ENCODE results near the gene PRM3. TPM values are rescaled to one million over a fixed set of nuclear protein-coding genes. Genes with fewer than 3 reads are reported as not detected.

Gene PRM3
- polyA plus RNA-seq, 1 donor from 2014 or later = not detected

GRCh38 chr16:11273721-11274324 lies 394 bp upstream of the PRM3 start:
- no peak for TF ChIP-seq REST (IDR thresholded peaks at IDR 0.05; ENCODE audit: borderline replicate concordance)
- no peak for TF ChIP-seq RAD21 (conservative IDR thresholded peaks at IDR 0.05)
- TF ChIP-seq EP300 (conservative IDR thresholded peaks at IDR 0.05; ENCODE audit: poor library complexity, severe bottlenecking) = no peak
- no peak for TF ChIP-seq POLR2AphosphoS5 (IDR thresholded peaks at IDR 0.05)
- no peak for TF ChIP-seq SMC3 (conservative IDR thresholded peaks at IDR 0.05; ENCODE audit: poor library complexity)
- no peak for TF ChIP-seq MXI1 (conservative IDR thresholded peaks at IDR 0.05; ENCODE audit: poor library complexity, severe bottlenecking)
- TF ChIP-seq EZH2 (IDR thresholded peaks at IDR 0.05; ENCODE audit: borderline replicate concordance, insufficient read depth, low read length, poor library complexity, severe bottlenecking) = no peak
- no peak for TF ChIP-seq CTCF (IDR thresholded peaks at IDR 0.05; ENCODE audit: poor library complexity, severe bottlenecking)
- Histone ChIP-seq H4K20me1 (ENCODE audit: insufficient read depth) (no peaks in the 10 kb centered on the region), H3K27me3 (ENCODE audit: insufficient read depth, low read depth, low read length) (no peaks in the 10 kb centered on the region), H3K4me2 (ENCODE audit: low read length) (no peak overlapping the region), H3K4me3 (ENCODE audit: low read length) (no peak overlapping the region), H3K36me3 (ENCODE audit: insufficient read depth, low read length) (no peaks in the 10 kb centered on the region), H3K9me3 (ENCODE audit: low read length) (no peaks in the 10 kb centered on the region), H3K27ac (ENCODE audit: low read length) (no peak overlapping the region), H3K9ac (ENCODE audit: low read length) (no peak overlapping the region), H2AFZ (ENCODE audit: low read depth, low read length) (no peak overlapping the region), H3F3A (ENCODE audit: insufficient read depth, low read length, poor library complexity, severe bottlenecking) (no peaks in the 10 kb centered on the region), H3K79me2 (replicated peaks; ENCODE audit: insufficient read depth, low read length) (no peaks in the 10 kb centered on the region), H3K9me2 (ENCODE audit: insufficient read depth, low read length) (no peaks in the 10 kb centered on the region)

- no peaks in the 10 kb centered on the region for H3K36me3 ChIP-seq (ENCODE audit: insufficient read depth, low read length)
- no peak overlapping the region for H2AFZ ChIP-seq (ENCODE audit: low read depth, low read length)
- H3K4me3 ChIP-seq (ENCODE audit: low read length) = no peak overlapping the region
- H3K4me2 ChIP-seq (ENCODE audit: low read length) = no peak overlapping the region
- H3K27ac ChIP-seq (ENCODE audit: low read length) = no peak overlapping the region
- no peak for TF ChIP-seq EP300 (conservative IDR thresholded peaks at IDR 0.05; ENCODE audit: poor library complexity, severe bottlenecking)
- no peak for TF ChIP-seq MXI1 (conservative IDR thresholded peaks at IDR 0.05; ENCODE audit: poor library complexity, severe bottlenecking)
- TF ChIP-seq POLR2AphosphoS5 (IDR thresholded peaks at IDR 0.05) = no peak
- no peak for TF ChIP-seq TAF1 (IDR thresholded peaks at IDR 0.05; ENCODE audit: low read depth)
- TF ChIP-seq EZH2 (IDR thresholded peaks at IDR 0.05; ENCODE audit: borderline replicate concordance, insufficient read depth, low read length, poor library complexity, severe bottlenecking) = no peak
- TF ChIP-seq CTCF (IDR thresholded peaks at IDR 0.05; ENCODE audit: poor library complexity, severe bottlenecking) = no peak
- no peak for TF ChIP-seq REST (IDR thresholded peaks at IDR 0.05; ENCODE audit: borderline replicate concordance)
- no peak for TF ChIP-seq SMC3 (conservative IDR thresholded peaks at IDR 0.05; ENCODE audit: poor library complexity)
- TF ChIP-seq RAD21 (conservative IDR thresholded peaks at IDR 0.05) = no peak
- H3K27me3 ChIP-seq (ENCODE audit: insufficient read depth, low read depth, low read length) = no peaks in the 10 kb centered on the region
- no peaks in the 10 kb centered on the region for H4K20me1 ChIP-seq (ENCODE audit: insufficient read depth)
- H3K9me3 ChIP-seq (ENCODE audit: low read length) = no peaks in the 10 kb centered on the region
- H3K9me2 ChIP-seq (ENCODE audit: insufficient read depth, low read length) = no peaks in the 10 kb centered on the region
- H3K9ac ChIP-seq (ENCODE audit: low read length) = no peak overlapping the region
- no peaks in the 10 kb centered on the region for H3F3A ChIP-seq (ENCODE audit: insufficient read depth, low read length, poor library complexity, severe bottlenecking)
- H3K79me2 ChIP-seq (replicated peaks; ENCODE audit: insufficient read depth, low read length) = no peaks in the 10 kb centered on the region
Measured at GRCh38 chr16:11272484-11272883, 945 bp downstream of the PRM3 start.
